GM19023 (cell line): Measurements from ENCODE around the gene FBH1.
"Not testable (repeated sequence)": the region's sequence is repeated elsewhere in the genome, so short reads cannot be mapped to it uniquely, and the experiment has no call there.

ENCODE experiments used
- ATAC-seq: cut with Tn5 transposase; IDR thresholded peaks from one replicate; pipeline ENCODE4 v1.9.1; 2021; ENCODE audit warnings: mild to moderate bottlenecking, moderate library complexity; ENCODE audit not compliant: unreplicated experiment

Gene FBH1

GRCh38 chr10:5958077-5958476 lies 68.0 kb downstream of the FBH1 start:
- no peak for ATAC-seq

GRCh38 chr10:5958675-5959074 lies 68.6 kb downstream of the FBH1 start:
- no peak for ATAC-seq

DNA sequence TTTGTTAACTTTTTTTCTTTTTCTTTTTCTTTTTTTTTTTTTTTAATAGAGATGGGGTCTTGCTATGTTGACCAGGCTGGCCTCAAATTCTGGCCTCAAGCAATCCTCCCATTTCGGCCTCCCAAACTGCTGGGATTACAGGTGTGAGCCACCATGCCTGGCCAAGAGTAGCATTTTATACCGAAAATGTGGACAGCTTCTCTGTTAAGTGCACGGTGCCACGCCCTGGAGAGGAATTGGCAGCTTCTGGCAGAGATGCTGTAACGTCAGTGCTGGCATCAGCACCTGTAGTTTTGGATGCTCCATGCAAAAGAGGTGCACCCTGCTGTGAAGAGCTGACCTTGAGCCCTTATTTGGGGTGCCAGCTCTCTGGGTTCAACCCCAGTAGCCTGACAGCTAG lies 69.1 kb downstream of the FBH1 start:
- no peak for ATAC-seq

DNA sequence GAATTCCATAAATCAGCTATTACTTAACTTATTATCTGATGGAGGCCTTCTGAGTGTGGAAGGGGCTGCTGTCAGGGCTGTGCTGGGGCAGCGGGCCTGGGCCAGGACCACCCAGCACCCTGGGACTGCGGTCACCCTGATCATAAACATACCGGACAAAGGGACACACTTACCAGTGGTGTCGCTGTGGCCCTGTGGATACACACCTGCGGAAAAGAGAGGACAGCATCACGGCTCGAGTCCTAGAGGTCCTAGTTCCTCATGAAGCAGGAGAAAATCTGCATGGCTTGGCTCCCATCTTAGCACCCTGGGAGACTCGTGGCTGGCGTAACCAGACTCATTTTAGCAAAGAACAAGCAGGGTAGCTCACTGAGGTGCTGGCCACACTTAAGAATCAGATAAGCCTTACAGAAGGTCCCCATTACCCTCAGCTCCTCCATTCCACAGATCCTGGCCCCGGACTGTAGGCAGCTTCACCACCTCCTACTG lies 69.6 kb downstream of the FBH1 start:
- no peak for ATAC-seq

- ATAC-seq, result no peak
Observed at GRCh38 chr10:5960070-5960972, 70.3 kb downstream of the FBH1 start.

GRCh38 chr10:5960973-5961275 lies 70.9 kb downstream of the FBH1 start:
- ATAC-seq, result not testable (repeated sequence)

DNA sequence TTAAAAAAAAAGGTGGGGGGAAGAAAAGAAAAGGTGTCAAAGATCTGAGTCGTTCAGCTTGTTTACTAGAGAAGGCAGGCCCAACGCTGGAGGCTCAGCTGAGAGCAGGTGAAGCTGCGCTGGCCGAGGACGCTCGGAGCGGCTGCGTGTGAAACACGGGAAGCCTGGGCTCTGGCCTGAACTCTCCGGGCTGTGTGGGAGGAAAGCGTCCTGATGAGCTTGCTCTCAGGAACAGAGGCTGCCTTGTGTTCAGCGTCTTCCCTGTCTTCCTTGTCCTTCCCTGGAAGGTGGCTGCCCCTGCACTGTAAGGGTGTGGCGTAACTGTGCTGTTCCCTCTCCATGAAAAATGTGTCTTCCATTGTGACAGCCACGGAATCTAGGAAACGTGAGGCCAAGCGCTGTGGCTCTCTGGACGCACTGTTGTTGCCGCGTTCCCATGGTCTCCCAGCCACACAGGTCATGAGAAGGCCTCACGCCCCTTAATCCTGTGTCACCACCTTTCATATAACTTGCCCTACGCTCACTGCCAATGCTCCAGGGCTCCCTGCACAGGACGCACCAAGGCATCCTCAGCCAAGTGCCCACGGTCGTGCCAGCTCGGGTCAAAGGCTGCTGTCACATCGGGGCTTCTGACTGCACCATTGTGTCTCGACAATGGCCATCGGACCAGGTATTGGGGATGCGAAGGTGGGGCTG lies 71.5 kb downstream of the FBH1 start:
- ATAC-seq, result no peak

DNA sequence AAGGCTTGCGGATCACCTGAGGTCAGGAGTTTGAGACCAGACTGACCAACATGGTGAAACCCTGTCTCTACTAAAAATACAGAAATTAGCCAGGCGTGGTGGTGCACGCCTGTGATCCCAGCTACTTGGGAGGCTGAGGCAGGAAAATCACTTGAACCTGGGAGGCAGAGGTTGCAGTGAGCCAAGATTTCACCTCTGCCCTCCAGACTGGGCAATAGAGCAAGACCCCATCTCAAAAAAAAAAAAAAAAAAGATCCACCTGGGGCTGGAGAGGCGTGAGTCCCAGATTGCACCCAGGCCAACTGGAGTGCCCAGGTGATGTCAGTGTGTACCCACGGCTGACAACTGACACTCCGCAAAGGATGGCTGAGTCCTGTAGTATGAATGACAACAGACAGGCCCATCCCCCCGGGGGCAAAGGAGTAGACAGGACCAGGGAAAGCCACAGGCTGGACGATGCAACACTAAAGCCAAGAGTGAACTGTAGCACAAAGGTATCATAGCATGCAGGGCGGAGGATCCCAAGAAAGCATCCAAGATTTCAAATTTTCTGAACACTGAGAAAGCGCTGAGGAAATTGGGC lies 72.4 kb downstream of the FBH1 start:
- ATAC-seq, result not testable (repeated sequence)

DNA sequence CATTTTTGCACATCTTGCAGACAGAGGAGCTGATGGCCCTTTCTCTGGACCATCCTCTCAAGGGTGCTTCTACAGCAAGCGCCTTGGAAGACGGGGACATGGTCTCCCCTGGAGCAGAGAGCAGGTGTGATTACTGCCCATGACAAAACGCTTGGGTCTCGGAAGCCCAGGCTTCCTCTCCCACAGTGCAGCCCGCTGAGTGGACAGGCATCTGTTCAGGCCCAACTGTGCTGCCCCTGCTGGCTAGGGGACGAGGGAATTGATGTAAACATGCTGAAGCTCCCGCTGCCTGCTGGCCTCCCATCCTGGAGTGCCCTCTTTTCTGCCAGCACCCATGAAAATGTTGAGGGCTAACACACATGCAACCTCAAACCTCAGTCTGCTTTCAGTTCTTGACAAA lies 73.0 kb downstream of the FBH1 start:
- no peak for ATAC-seq

GRCh38 chr10:5963591-5963990 lies 73.5 kb downstream of the FBH1 start:
- no peak for ATAC-seq

GRCh38 chr10:5964736-5965135 lies 74.7 kb downstream of the FBH1 start:
- no peak for ATAC-seq

DNA sequence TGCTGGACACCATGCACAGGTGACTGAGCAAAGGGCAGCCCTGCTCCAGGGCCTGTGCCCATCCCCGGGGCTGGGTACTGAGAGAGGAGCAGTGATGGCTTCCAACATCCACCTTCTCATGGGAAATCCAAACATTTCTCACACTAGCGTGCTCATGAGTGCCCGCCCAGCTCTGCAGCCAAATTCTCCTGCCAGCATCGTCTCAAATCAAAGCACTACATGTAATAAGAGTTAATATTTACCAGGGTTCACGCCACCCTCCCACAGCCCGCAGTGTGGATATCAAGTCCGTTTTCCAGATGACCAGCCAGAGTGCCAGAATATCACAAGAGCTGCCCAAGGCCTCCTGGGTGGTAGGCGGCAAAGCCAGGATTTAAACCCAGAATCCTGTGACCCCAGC lies 75.2 kb downstream of the FBH1 start:
- ATAC-seq, result no peak

DNA sequence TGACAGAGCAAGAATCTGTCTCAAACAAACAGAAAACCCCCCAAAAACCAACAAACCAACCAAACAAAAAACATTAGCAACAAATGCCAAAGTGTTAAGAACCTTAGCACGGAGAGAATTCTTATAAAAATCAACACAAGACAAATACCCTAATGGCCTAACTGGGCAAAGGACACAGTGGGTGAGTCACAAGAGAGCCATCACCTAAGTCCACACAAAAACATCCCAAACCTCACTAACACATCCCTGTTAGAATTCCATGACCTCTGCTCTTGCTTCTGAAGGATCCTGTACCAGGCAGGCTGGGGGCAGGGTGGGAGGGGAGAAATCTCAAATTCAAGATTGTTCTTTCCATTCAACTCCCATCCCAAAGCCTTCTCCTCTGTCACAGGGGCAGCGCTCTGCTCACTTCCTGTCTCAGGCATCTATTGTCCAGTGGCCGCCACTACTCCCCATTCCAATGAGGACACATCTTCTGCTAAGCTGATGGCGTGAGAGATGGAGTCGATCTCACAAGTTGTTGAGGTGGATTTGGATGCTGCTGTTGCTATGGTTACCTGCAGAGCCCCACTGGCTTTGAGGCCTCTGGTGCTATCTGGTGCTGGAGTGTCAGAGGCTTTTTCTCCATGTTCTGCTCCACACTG lies 78.1 kb downstream of the FBH1 start:
- no peak for ATAC-seq

DNA sequence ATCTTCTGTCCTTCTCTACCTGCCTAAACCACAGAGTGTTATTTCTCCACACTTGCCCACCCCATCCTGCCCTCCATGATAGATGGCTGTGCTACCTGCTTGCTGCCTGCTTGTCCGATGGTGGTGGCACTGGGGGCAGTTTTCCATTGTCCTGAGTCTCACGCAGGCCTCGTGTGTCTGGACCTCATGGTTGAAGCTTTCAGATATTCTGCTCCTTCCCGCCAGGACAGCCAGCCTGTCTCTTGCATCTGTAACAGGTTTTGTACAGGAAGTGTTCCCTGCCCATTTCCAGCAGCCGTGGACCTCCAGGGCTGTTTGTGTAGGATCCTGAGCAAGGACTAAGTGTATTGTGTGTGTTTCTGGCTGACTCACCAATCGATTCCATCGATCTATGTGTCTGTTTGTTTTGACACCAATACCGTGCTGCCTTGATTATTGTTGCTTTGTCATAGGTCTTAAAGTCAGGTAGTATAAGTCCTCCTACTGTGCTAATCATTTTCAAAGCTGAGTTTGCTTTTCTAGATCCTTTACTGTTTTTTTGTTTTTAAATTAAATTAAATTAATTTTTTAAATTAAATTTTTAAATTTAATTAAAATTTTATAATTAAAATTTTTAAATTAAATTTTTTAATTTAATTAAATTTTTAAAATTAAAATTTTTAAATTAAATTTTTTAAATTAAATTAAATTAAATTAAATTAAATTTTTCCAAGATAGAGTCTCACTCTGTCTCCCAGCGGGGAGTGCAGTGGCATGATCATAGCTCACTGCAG lies 78.8 kb downstream of the FBH1 start:
- ATAC-seq, result no peak

- ATAC-seq, result no peak
Observed at GRCh38 chr10:5970066-5970465, 80.0 kb downstream of the FBH1 start.

- ATAC-seq, result no peak
Observed at GRCh38 chr10:5970527-5970926, 80.5 kb downstream of the FBH1 start.

- no peak for ATAC-seq
Observed at GRCh38 chr10:5971315-5971832, 81.3 kb downstream of the FBH1 start.

- ATAC-seq, result no peak
Observed at GRCh38 chr10:5971886-5972285, 81.8 kb downstream of the FBH1 start.

- no peak for ATAC-seq
Observed at GRCh38 chr10:5973069-5973468, 83.0 kb downstream of the FBH1 start.
